NCI-H524 treated with DMSO at 0.1 percent for 48 hours (cell line): ENCODE data around the gene GRIN2C.

Experiments used
- DNase-seq: peaks from one replicate; lab custom pipeline; 2025; lab: John Stamatoyannopoulos, UW

Gene GRIN2C

GRCh38 chr17:74846621-74847020, 13.1 kb downstream of the GRIN2C start:
- no peak for DNase-seq

- DNase-seq = no peak
Measured at GRCh38 chr17:74843352-74843627, 16.4 kb downstream of the GRIN2C start.

DNA sequence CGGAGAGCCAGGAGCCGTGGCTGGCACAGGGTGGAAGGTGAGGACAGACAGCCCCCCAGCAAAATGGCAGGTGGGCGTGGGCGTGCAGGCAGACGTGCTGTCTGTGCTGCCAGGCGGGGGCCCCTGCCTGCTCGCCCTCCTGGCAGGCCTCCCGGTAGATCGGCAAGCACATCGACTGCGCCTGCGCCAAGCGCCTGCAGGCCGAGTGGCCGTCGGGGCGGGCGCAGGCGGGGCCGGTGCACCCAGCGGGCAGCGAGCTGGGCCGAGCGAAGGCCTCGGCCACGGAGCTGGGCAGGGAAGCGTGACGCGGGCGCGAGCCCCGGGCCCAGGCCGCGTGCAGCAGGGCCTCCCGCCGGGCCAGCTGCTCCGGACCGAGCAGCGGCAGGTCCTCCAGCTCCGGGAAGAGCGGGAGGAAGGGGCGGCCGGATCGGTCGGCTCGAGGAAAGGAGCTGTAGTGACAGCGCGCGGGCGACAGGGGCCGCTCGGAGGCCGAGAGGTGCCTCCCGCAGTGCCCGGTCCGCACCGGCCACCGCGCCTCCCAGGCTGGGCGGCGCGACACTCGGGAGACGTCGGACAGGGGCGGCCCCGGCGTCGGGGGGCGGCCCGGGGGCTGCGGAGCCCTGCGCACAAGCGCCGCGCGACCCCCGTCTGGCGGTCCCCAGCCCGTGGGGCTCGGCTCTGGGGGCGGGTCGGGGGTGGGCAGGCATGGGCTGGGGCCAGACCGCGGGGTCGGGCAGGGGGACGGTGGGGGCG, 16.9 kb downstream of the GRIN2C start:
- no peak for DNase-seq

DNA sequence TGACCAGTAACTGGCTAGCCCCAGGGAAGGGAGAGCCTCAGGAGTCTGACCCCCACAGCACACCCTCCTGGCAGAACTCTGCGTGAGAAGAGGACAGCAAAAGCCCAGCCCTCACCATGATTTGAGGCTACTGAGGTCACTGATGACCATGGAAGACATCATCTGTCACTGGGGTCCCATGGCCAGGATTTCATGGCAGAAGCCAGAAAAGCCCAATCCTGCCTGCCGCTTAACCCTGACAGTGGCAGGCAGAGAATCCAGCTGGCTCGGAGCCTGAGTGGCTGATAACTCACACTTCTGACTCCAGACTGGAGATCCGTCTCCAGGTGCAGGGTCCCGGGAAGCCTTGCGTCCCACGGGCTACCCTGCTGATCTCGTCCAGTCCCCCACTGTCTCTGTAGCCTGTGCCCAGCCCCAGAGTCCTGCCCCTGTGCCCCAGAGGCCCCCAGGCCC, 17.5 kb downstream of the GRIN2C start:
- no peak for DNase-seq

DNA sequence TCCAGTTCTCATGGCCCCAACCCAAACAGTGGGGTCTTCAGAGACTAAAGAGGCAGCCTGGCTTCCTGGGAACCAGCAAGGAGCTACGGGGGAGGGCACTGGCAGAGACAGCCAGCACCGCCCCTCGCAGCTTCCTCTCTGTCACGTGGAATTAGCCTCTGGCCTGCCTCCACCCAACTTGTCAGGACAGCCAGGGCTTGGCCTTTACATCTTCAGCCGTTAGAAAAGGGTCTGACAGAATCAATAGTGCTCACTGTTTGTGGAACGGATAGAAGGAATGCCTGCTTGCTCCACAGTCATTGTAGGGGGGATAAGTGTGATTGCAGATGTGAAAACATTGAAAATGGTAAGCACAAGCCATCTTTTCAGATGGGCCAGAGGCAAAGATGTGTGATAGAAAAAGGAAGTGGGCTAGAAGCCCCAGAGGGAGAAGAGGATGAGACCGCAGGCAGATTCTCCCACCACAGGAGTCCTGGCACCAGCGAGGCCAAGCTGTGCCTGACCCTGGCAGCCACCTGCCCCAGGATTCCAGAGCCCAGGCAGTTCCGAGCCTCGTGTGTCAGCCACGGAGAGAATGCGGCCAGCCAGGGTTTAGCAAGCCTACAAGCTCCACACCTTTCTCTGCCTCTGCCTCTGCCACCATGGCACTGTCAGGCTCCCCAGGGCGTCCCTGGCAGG, 18.6 kb downstream of the GRIN2C start:
- no peak for DNase-seq

DNA sequence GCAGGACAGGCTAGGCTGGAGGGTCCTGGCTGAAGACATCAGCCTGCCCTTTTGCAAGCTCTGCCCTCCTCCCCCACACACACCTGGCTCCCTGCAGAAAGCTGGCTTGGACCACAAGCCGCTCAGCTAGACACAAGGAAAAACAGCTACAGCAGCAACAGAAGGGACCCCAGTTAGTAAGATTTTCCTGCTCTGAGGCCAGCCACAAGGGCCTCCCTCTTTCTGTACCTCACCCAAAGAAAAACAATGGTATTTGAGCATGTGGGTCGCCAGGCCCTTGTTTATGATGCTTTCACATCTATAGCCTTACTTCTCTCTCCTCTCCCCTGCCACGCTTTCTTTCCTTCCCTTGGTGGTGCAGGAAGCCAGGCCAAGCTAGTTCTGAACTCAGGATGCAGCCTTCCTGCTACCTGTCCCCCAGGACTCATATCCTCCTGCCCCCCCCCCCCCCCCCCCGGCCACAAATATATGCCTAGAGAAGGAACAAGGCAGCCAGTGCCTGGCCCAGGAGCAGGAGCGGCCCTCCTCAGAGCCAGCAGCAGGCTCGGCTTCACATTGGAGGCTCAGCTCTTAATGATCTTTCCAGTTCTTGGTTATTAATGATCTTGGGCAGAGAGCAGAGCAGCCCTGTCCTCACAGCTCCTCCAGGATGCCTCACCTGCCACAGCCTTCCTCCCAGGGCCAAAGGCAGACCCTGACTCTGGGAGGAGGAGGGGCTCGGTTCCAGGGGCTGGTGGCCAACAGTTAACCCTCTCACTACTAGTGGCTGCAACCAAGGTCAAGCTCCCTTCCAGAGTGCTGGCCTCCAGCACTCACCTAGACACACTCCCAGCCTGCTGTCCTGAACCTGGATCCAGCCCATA, 19.5 kb downstream of the GRIN2C start:
- no peak for DNase-seq

DNA sequence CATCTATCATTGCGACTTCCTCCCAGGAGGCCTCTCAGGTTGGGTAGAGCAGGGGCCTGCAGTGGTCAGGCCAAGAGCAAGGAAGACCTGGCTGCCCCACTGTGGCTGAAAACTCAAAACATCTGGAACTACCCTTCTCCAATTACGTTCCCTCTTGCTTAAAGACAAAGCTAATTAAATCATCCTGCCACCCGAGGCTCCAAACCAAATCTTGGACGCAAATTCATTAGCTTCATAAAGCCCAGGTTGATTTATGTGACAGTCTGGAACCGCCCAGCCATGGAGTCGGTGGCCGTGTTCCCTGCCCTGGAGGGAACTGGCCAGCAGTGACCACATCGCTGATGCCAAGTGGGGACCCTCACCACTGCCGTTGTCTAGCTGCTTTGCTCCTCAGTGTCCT, 21.4 kb downstream of the GRIN2C start:
- no peak for DNase-seq

- DNase-seq = no peak
Measured at GRCh38 chr17:74836691-74837467, 22.8 kb downstream of the GRIN2C start.

DNA sequence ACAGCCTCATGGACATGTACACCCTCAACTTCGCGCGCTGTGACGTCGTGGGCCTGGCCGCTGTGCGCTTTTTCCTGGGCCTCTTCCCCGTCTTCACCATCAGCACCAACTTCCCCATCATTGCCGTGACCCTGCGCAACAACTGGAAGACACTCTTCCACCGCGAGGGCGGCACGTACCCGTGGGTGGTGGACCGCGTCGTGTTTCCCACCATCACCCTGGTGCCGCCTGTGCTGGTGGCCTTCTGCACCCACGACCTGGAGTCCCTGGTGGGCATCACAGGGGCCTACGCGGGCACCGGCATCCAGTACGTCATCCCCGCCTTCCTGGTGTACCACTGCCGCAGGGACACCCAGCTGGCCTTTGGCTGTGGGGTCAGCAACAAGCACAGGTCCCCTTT, 23.5 kb downstream of the GRIN2C start:
- no peak for DNase-seq

DNA sequence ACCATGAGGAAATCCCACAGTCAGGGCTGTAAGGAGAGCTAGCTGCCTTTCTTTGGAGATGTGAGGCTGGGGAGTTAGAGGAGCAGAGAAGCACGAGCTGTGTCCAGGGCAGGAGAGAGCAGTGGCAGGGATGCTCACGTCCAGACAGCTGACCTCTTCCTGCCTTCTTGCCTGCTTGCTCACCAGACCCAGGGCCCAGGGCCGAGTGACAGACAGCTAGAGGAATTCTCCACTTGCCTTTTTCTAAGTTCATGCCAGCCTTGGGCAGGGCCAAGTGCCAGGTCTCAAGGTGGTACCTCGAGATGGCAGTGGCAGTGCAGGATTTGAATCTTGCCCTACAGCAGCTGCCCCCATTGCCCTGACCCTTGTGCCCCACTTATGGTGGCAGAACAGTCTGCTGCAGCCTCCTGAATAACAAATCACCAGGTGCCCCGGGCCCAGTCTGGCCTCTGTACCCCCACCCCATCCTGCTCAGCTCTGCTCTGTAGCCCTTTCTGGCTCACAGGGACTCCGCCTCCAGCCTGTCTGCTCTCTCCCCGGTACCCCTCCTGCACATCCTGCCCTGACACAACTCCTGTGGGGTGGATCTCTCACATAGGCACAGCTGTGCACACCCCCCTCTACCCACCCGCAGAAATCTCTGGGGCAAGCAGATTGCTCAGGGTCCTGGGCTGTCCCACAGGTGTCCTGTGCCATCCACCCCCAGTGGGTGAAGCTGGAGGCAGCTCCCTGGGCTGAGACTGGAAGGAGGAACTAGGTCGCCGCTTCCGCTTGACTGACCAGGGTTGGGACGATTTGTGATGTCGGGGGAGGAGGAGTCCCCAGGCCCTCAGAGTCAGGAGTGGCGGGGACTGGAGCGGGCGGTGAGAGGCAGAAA, 25.9 kb downstream of the GRIN2C start:
- DNase-seq = no peak

GRCh38 chr17:74832421-74832820, 27.3 kb downstream of the GRIN2C start:
- DNase-seq = no peak

DNA sequence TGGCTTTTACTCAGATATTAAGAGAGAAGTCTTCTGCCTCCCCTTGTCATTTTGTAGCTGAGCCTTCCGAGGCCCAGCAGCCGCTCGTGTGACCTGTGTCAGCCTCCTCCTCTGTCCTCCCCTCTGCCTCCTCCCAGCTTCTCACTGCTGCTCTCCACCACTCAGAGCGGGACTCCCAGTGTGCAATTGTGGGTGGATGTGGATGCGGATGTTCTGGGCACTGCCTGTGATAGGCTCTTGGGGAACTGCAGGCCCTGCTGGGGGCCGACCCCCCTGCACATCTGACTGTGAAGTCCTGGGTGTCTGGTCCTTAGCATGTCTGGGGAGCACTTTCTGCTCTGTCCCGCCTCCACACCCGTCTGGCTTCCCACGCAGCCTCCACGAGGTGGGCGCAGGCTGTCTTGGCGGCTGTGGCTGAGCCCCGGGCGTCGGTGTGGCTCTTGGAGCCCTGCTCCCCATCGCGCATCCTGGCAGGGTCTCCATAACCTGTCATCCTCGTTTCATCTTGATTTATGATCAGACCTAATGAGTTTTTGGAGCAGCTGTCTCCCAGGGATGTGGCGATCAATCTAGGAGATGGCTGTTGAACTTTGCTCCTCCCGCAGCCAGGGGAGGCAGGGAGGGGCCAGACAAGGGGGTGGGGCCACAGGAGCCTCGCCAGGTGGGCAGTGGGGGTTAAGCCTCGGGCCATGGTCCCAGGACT, 28.1 kb downstream of the GRIN2C start:
- DNase-seq = no peak

DNA sequence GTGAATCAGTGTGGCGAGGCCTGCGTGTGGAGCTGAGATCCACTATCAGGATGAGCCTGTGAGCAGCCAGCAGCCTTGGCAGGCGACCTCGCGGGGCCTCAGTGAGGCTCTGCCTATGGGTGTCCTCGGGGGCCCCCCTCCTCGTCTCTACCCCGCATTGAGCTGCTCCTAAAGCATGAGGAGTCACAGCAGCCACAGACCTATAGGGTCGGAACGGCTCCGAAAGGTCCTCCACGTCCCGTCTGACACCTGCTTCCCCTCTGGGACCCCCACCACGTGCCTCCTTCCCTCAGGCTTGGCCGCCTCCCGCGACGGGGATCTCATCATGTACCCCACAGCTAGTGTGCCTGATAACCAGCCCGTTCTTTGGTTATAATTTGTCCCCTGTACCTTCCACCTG, 28.8 kb downstream of the GRIN2C start:
- DNase-seq = no peak

DNA sequence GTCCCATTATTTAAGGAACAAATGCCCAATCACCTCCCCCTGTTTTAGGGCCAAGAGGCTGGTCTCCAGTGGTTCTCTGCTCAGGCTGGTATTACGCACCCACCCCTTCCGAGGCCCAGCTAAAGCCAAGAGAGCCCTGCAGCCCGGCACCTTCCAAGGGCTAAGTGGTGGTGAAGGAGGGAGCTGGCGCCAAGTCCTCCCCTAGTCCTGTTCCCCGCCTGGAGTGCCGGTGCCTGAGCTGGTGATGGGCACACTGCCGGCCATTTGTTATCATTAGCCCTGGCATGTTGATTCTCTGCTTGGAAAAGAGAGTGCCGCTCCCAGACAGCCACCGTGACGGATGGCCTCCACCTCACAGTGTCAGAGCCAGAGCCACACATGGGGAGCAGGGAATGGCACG, 31.9 kb downstream of the GRIN2C start:
- DNase-seq = no peak

DNA sequence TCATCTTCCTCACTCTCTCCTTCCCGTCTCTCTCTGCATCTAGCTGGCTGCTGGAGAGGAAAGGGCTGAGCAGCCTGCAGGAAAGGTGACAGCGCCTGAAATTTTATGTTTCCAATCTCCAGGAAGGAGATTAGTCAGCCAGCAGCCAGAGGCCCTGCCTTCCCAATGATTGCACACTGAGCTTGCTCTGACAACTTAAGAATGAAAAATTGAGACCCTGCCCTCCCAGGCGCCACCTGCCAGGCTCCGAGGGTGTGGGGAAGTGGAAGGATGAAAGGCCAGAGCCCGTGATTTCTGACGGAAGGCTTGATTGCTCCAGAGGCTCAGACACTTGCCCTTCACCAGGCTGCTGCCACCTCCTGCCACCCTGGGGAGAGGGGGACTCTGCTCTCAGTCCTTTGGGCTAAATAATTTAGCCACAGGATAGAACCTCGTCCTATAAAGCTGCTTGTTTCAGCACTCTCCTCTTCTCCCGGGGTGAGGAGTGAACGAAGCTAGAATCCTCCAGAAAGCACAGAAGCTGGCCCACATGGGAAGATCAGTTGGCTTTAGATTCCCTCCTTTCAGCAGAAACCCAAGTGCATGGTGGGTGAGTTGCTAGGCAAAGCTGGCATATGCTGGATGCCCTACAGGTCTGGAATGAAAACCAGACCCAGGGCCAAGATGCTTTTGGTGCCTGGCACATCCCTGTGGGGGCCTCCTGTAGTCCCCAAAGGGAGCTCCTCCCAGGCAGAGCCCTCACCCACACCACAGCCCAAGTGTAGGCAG, 33.5 kb downstream of the GRIN2C start:
- no peak for DNase-seq

- peak; percentile 35 for DNase-seq
Measured at GRCh38 chr17:74824961-74825627, 34.6 kb downstream of the GRIN2C start.

DNA sequence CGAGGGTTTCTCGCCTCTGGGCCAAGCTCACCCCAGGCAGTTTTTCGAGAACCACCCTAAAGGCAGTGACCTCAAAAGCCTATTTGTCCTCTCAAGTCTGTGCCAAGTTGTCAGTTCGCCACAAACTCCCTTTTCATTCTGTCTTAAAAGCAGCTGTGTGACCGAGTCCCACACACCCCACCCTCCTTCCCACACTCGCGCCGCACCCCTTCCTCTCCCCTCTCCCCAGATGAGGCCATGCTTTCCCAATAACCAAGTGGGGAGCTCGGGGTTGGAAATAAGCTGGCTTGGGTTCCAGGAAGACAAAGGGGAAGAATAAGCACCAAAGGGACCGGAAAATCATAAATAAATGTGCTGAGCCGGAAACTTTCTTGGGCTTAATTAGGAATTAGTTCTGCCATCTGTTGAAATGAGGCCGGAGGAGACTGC, 36.7 kb downstream of the GRIN2C start:
- DNase-seq = no peak

DNA sequence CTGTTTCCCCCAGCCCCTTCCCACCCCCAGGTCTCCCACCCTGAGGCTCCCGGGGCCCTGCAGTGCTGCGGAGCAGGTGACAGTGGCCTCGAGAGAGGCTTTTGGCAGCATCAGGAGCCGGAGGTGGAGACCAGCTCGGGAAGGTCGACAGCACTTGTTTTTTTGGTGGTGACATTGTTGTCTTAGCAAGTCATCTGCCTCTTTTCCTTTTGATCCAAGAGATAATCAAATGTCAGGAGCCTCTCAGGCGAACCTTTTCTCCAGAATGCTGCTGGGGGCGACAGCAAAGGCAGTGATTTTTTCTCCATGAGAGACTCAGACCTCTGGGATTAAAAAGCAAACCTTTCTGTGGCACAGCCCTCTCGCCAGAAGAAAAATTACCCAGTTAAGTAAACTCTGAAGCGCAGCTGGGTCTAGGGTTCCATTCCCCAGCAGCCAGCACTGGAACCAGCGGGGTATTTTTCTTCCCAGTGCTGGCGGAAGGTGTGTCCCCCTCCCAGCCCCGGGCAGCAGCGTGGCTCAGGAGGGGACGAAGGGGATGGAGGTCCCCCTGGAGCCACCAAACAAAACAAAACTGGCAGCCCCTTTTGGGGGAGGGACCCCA, 37.2 kb downstream of the GRIN2C start:
- DNase-seq = no peak
